ENCODE measurements around the gene PAK4.

PAK4 gene

DNA sequence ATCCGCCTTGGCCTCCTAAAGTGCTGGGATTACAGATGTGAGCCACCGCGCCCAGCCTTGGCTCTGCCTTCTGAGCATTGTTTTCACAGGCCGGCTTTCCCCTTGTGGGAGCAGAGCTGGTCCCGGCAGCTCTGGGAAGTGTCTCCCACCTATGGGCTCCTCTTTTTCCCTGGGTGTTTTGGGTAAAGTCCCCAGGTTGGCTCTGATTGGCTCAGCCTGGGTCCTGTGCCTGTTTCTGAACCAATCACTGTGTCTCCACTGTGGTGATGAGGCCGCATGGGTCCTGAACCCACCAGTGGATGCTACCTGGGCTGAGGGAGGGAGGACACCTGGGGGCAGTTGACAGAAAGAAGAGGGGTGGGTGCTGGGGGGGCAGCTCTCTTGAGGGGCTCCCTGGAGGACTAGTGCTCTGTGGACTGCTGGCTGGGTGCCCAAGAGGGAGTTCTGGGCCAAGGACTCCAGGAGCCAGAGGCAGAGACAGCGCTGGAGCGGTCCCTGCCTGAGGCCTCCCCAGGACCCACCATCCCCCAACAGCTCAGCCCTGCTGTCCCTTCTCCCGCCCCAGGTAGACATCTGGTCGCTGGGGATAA lies 51.6 kb downstream of the PAK4 start:
- H3K36me3 ChIP-seq, result peaks cover 25% of the 10 kb centered on the region
- DNase-seq, result no peak

GRCh38 chr19:39177736-39178135 lies 52.1 kb downstream of the PAK4 start:
- H3K36me3 ChIP-seq, result peaks cover 25% of the 10 kb centered on the region
- no peaks in the 10 kb centered on the region for H3K4me1 ChIP-seq
- no peak for DNase-seq
- H3K4me3 ChIP-seq (ENCODE audit: low read depth, low read length), result no peak overlapping the region
- H3K27me3 ChIP-seq, result no peaks in the 10 kb centered on the region
- H3K9me3 ChIP-seq, result no peaks in the 10 kb centered on the region
- TF ChIP-seq, protein P1, sequence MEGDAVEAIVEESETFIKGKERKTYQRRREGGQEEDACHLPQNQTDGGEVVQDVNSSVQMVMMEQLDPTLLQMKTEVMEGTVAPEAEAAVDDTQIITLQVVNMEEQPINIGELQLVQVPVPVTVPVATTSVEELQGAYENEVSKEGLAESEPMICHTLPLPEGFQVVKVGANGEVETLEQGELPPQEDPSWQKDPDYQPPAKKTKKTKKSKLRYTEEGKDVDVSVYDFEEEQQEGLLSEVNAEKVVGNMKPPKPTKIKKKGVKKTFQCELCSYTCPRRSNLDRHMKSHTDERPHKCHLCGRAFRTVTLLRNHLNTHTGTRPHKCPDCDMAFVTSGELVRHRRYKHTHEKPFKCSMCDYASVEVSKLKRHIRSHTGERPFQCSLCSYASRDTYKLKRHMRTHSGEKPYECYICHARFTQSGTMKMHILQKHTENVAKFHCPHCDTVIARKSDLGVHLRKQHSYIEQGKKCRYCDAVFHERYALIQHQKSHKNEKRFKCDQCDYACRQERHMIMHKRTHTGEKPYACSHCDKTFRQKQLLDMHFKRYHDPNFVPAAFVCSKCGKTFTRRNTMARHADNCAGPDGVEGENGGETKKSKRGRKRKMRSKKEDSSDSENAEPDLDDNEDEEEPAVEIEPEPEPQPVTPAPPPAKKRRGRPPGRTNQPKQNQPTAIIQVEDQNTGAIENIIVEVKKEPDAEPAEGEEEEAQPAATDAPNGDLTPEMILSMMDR (IDR thresholded peaks at IDR 0.05; ENCODE audit: low read depth, low read length), result no peak

More for the DNA sequence above, 51.6 kb downstream of the PAK4 start:
- H3K9me3 ChIP-seq, result no peaks in the 10 kb centered on the region
- no peak overlapping the region for H3K4me3 ChIP-seq (ENCODE audit: low read depth, low read length)
- no peaks in the 10 kb centered on the region for H3K27me3 ChIP-seq
- H3K4me1 ChIP-seq, result no peaks in the 10 kb centered on the region
- TF ChIP-seq, protein P1 (IDR thresholded peaks at IDR 0.05; ENCODE audit: low read depth, low read length), result no peak

- Histone ChIP-seq H3K4me3 (ENCODE audit: low read depth, low read length) (no peak overlapping the region), H3K36me3 (peaks cover 25% of the 10 kb centered on the region), H3K4me1 (no peaks in the 10 kb centered on the region), H3K9me3 (no peaks in the 10 kb centered on the region), H3K27me3 (no peaks in the 10 kb centered on the region)
- no peak for DNase-seq
- TF ChIP-seq, protein P1 (IDR thresholded peaks at IDR 0.05; ENCODE audit: low read depth, low read length), result no peak
Observed at GRCh38 chr19:39178296-39179006, 52.9 kb downstream of the PAK4 start.

GRCh38 chr19:39179754-39180153 lies 54.2 kb downstream of the PAK4 start:
- H3K9me3 ChIP-seq, result no peaks in the 10 kb centered on the region
- TF ChIP-seq, protein P1 (IDR thresholded peaks at IDR 0.05; ENCODE audit: low read depth, low read length), result no peak
- H3K4me1 ChIP-seq, result no peaks in the 10 kb centered on the region
- H3K4me3 ChIP-seq (ENCODE audit: low read depth, low read length), result no peak overlapping the region
- DNase-seq, result no peak
- no peaks in the 10 kb centered on the region for H3K27me3 ChIP-seq
- peaks cover 25% of the 10 kb centered on the region for H3K36me3 ChIP-seq

DNA sequence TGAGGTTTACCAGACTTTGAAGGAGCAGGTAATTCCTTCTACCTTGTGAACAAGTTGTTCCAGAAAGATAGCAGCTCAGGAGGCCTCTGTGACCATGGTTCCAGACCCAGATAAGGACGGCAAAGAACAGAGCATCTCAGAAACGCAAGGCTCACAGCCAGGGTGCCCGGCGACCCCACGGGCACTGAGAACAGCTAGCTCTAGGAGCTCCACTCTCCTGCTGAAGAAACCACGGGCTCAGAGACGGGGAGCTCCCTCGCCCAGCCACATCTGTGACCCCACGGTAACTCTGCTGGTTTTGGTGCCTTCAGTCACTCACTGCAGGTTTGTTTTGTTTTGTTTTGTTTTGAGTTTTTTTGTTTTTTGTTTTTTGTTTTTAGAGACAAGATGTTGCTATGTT lies 55.2 kb downstream of the PAK4 start:
- H3K4me1 ChIP-seq, result no peaks in the 10 kb centered on the region
- no peak for DNase-seq
- TF ChIP-seq, protein P1 (IDR thresholded peaks at IDR 0.05; ENCODE audit: low read depth, low read length), result no peak
- H3K27me3 ChIP-seq, result no peaks in the 10 kb centered on the region
- H3K9me3 ChIP-seq, result no peaks in the 10 kb centered on the region
- no peak overlapping the region for H3K4me3 ChIP-seq (ENCODE audit: low read depth, low read length)
- H3K36me3 ChIP-seq, result peaks cover 17% of the 10 kb centered on the region

DNA sequence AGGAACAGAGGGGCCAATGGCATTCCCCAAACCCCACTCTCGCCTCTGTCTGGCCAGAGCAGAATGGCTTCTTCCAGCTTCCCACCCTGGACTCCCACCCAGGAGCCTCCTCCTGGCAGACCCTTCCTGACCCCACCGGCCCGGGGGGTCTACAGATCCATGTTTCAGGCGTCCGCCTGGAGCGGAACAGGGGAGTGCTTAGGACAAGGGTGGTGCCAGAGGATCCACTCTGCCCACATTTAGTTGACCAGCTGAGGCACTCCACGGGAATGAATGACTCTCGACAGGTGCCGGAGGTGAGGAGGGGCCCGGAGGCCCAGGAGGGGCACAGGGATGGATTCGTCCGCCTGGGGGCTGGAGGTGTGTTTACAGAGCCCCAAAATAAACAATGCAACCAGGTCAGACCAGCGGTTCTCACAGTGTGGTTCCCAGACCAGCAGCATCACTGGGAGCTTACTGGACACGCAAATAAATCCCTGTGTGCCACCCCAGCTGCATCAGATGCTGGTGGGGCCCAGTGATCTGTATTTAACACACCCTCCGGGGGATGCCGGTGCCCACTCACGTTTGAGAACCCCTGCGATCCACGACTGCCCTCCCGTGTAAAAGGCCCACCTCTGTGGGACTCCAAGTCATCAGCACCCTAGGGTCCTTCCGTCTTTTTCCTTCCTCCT lies 56.1 kb downstream of the PAK4 start:
- no peaks in the 10 kb centered on the region for H3K4me1 ChIP-seq
- H3K9me3 ChIP-seq, result no peaks in the 10 kb centered on the region
- H3K4me3 ChIP-seq (ENCODE audit: low read depth, low read length), result no peak overlapping the region
- no peaks in the 10 kb centered on the region for H3K27me3 ChIP-seq
- TF ChIP-seq, protein P1 (IDR thresholded peaks at IDR 0.05; ENCODE audit: low read depth, low read length), result no peak
- DNase-seq, result no peak
- peaks cover 10% of the 10 kb centered on the region for H3K36me3 ChIP-seq

Measured in BE2C (cell line).